Iris pigment epithelial cell (primary cell): ENCODE data around the gene ZNF521.

Source experiments
- DNase-seq: peaks from one replicate; pipeline ENCODE4 v3.0.0-alpha.2; 2011; ENCODE audit warnings: low read depth

ZNF521 gene

DNA sequence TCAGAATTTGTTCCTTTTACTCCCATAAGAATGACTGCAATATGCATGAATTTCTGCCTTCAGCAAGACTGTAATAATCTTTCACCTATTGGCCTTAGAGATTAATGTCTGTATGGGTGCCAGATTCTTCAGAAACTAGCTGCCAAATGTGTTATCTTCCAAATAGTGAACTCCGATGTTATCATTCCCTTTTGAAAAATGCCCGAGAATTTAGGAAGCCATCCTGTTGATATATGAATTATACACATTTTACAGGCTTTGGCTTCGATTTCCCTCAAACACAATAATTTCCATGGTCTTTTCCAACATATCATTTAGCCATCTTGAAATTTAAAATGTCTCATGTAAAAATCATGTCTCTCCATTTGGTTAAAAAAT, 101.5 kb downstream of the ZNF521 start:
- DNase-seq, result no peak

DNA sequence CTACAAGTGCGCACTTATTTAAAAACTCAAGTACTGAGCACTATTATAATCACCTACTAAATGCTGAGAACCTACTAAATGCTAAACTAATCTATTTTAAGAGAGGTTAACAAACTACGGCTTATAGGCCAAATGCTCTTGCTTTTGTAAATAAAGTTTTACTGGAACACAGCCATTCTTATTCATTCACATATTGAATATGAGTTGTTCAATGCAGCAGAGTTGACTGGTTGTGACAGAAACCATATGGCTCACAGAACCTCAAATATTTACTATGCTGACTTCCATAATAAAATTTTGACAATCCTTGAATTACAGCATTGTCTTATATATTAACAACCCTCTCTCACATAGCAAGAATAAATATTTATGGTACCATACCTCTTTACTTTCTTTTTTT, 103.2 kb downstream of the ZNF521 start:
- DNase-seq, result no peak

DNA sequence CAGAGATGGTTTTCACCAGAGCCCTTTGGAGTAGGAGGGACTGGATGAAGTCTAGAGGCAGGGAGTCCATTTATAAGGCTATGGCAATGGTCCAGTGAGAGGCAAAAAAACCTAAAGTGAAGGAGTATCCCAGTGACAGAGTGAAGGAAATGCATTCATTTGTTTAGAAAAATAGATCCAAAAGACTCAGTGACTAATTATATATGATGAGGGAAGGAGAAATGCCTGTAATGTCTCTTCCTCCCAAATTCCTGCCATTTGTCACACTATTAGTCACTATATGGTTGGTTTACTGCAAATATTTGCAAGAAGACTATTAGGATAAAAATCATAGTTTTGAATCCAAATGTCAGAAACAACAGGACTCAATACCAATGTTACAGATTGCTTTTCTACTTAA, 104.2 kb downstream of the ZNF521 start:
- DNase-seq, result peak; percentile 36

DNA sequence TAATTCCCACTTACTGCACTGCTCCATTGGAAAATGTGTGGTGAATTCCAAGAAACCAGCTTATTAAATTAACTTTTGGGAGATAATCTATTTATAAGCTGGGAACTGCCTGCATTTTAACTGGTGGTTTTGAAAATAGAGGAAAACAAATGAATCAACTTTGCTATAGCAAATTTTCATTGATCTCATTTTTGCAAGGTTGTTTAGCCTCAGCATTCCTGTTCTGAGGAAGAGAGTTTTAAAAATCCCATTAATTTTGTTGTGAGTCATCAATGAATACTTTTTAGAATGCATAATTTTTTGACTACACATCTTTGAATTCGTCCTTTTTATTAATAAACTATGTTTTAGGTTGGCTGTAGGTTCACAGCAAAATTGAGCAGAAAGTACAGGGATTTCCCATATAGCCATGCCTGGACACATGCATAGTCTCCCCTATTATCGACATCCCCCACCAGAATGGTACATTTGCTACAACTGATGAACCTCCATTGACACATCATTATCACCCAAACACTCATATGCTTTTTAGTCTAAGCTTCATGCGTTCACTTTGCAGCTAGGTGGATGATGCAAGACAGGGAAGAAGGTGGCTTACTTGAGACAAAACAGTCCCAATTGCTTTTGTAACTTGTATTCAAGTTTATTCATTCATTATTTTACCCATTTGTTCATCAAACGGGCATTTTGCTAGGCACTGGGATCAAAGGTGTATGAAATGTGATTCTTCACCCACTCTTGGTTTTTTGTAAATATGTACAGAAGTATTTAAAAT, 106.9 kb downstream of the ZNF521 start:
- no peak for DNase-seq

DNA sequence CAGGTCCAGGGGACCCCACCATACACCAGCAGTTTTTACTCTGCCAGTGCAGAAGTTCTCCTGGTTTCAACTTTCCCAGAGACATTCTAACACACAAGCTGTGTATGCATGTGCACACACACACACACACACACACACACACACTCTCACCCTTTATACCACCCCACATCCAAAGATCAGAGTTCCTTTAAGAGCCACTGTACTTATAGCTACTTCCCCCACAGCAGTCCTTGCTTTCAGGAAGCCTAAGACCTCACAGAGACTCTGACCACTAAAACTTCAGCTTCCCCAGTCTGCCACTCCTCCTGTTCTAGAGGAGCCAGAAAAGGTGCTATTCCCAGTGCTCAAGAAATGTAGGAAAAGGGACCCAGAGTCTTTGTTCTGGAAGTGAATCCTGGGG, 107.8 kb downstream of the ZNF521 start:
- no peak for DNase-seq

DNA sequence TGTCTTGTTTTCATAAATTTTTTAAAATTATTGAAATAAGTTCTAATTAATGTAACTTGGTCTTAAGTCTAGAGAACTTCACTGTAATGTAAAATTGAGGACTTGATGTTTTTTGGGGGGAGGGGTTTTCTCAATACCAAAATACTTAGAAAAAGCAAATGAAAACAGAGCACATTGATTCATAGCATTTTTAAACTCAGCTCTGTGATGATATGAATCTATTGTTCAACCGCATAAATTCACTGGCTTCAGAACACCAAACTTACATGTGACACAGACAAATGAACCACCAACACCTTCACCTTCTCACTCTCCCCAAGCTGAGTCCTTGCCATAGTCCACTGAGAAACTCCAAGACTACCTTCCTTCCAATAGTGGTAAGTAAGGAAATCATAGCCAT, 108.2 kb downstream of the ZNF521 start:
- no peak for DNase-seq

DNA sequence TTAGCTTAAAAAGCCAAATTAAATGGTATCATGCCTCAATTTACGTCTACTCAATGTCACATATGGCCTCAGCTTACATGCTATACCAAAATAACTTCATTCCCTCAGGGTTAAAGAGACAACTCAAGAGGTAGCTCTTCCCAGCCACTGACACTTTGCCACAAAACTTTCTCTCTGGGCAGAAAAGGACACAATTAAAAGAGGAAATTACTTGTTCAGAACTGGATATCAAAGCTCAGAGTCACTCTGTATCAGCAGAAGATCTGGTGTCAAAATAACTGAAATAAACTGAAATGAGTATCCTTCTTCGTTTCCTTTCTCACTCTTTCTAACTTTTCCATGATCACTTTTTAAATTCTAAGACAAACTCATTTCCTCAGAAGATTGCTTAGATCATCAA, 108.7 kb downstream of the ZNF521 start:
- no peak for DNase-seq

DNA sequence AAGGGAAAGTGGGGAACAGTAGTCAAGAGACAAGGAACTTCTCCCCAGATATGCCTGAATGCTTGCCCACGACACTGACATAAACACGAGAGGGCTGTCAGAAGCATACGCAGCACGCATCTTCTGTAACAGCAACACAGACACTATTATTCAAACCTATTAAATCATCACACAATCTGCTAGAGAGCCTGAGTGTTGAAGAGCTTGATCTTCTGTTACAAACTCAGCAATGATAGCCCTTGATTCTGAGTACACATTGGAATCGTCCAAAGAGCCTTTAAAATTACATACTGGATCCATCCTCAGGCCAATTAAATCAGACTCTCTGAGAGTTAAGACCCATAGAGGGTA, 111.6 kb downstream of the ZNF521 start:
- DNase-seq, result no peak

DNA sequence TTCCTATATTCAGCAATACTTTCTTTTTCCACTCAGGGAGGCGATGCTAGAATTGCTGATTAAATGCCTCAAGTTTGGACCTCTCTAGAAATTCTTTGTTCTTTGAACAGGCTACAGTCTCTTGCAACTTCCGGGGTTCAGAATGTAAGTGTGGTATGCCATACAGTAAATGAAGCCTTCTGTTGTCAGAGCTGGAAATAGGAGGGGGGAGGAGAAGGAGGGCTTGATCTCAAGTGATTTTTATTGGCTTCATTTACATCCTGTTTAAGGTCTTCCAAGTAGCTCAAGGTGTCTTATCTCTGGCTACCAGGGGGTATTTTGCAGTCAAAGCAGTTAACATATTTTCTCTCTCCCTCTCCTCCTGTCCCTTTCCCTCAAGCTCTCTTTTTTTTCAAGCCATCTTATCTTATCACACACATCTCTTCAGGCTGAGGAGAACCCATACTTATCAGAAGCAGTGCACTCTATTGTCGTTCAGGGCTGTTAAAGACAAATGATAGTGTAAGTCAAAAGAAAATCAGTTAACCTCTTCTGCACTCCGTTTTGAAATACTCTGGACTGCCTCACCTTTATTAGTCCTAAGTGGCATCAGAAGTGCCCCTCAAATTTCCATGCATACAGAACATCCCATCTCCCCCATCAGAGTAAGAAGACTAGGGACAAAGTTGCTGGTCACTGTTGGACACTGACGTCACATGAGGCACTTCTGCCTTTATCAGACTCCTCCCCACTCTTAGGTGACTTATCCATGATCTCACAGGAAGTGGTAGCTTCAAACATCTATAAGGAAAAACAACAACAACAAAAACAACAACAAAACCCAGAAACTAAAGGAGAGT, 112.2 kb downstream of the ZNF521 start:
- DNase-seq, result peak; percentile 7

DNA sequence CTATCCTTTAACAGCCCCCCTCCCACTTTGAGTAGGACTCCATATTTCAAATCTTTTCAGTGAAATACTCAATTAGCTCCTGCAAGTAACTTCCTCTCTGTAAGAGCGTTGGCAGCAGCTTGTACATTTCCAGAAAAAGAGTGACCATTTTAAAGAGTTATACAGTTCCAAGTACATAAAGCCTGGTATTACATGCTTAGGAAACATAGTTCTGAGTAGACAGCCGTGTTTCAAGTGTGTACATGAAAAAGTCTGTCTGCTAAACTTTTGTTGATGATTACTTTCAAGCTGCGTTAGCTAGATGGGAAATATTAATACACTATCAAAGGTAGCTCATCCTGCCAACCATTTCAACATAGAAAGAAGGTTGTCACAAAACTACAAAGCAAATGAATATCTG, 112.8 kb downstream of the ZNF521 start:
- no peak for DNase-seq

DNA sequence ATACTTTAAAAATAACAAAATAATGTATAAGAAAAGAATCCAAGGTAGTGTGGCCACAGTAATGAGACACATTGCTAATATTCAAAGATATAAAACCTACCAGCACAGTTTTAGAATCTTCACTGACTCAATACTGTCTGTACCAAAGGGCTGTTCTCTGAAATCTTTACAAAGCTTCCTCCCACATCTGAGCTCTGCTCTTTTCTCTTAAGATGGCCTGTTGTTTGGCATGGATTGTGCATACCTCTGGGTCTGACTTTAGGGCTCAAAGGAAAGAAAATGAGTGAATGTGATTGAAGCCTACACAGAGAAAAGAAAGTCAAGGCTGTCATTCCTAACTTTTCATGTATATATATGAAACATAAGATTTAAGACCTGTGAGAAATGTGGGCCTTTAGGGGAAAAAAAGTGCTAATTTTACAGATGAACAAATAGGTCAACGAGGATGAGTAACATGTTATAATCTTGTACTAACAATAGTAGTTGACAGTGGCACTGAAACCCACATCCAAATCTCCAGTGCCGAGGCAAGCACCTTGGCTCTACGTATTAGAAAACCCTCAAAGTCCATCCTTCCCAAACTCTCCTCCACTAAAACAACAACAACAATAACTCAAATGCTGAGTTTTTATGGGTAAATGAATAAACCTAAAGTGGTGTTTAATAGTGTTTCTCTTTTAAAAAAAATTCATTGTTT, 114.2 kb downstream of the ZNF521 start:
- DNase-seq, result no peak

DNA sequence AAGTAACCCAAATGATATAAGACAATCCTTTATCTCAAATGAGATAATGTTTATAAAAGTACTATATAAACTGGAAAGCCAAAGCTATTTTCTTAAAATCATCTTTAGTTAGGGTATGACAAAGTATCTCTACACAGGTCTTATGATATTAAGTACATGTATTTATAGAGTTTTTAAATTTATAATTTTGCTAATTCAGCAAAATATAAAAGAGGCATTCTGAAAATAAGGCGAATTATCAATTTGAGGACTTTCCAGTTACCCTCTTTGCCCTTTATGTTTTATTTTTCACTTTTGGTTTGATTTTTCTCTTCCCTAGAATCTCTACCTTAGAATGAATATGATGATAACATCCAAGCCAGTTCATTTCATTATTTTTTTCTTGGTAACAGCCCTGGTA, 115.2 kb downstream of the ZNF521 start:
- DNase-seq, result no peak

DNA sequence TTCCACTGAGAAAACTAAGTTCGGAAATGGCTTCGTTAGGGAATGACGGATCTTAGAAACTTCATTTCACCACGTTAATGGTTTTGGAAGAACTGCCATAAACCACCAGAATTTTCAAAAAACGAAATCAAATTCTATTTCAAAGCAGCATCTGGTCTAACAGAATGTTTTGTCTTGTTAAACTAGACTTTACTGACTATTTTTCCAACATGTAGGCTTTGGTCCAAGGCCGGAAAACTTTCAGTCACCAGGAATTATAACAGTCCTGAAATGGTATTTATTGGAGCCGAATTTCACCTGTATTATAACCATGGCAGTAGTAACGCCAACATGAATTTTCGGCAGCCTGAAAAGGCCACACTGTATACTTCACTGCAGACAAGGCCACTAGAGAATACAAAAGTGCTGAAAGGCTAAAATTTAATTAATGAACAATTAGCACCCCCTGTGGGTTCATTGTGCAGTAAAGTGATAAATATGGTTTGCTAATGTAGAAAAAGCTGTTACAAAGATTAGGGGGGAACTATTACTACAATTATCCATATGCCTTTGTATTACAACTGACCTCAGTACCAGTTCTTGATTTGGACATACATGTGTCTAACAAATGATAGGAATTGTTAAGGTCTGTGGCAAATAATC, 116.4 kb downstream of the ZNF521 start:
- DNase-seq, result no peak

DNA sequence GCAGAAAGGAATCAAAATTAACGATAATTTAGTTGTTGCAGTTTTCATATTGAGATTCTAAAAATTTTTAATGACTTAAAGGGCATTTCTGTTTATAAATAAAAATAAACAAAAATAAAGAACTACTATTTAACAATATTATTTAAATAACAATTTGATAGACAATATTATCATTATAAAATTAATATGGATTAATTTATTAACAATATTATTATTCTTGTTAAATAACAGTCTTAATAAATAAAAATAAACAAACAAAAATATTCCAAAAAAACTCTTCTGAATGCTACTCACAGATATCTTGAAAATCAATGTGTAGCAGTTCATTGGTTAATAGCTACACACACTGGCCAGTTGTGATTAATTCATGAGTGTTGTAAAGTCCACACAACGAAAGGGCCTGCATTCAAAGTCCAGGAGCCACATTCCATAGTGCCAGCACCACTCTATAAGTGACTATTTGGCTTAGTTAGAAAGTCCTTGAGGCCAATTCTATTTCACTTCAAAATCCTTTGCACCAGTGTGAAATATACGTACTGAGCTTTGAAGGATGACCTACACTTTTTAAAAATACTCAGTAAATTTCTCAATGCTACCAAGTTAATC, 117.1 kb downstream of the ZNF521 start:
- no peak for DNase-seq

DNA sequence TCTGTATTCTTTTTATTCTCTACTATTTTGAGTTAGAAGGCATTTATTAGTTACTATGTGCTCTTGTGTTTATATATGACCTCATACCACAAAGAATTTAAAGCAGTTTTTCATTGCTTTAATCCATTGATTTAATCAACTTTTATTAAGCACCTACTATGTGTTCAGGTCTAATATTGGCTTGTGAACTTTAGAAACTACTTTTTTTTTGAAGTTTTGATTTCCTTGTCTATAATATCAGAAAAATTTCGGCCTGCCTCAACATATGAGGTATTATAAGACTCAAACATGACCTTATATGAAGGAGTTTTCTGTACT, 117.7 kb downstream of the ZNF521 start:
- DNase-seq, result no peak

DNA sequence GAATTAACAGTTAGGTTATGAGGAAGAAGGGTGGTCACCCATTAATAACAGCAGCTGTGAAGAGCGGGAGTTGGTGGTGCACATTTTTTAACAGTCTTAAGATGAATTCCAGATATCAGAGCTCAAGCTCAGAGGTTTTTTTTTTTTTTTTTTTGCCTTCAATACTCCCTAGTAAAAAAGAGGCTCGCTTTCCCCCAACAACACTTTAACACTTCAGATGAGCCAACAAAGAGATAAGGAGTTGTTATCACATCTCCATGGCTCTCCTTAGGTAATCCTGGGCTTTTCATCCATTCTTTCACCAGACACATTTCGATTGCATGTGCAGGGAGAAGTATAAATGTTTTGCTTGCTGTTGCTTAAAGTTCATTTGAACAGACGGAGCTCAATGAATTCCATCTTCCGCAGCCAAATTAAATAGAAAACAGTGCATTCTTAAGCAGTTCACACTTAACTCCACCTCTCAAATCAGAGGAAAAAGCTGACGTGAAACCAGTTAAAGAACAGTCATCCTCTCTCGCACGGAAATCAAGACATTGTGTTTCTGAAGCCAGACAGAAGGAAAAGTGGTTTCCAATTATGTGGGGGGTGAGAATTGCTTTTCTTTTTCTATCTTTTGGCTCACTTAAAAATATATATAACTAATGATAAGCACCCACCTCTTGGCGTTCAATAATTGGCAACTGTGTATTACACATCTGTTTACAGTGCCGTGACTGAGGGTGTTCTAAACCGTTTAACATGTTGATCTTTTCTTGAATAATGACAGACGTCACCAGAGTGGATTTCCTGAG, 118.2 kb downstream of the ZNF521 start:
- peak; percentile 35 for DNase-seq

DNA sequence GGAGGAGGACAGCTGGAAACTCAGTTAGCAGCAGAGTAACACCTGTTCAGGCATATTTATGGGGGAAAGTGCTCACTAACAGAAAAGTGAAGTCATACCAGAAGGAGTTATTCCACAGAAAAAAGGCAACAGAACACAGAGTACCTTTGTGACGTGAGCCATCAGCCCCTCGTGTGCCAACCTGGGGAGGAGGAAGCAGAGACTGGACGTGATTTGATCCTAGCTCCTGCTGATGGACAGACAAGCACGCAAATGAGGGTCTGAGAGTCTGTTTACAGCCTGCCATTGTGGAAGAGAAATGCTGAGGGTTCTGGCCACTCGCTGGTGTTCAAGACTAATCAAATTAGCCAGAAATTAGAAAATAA, 120.7 kb downstream of the ZNF521 start:
- no peak for DNase-seq

DNA sequence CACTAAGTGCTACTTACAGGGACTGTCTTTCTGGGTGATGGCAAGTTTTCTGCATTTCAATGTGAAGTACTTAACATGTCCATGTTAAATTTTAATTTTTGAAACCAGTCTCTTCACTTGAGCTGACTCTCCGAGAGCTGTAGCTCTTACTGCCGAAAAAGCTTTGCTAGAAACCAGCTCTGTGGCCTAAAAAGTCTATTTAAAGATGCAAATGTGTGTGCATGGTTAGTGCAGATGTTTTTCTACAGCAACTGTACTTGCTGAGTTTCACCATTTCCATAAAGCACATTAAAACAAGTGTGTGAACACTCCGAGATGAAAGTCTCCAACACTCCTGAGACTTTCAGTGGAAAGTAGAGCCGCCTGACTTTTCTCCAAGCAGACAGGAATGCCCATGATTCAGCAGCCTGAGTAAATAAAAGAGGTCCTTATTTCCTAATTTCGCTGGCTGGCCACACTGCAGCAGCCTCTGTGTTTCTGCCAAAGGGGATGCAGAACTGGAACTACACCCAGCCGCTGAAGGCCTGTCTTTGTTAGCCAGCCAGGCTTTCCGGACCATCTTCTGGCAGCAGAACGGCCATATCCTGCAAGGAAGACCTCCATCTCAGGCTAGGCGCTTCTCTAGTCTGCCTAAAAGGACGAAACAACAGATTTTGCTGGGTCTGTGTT, 121.2 kb downstream of the ZNF521 start:
- DNase-seq, result peak; percentile 76

DNA sequence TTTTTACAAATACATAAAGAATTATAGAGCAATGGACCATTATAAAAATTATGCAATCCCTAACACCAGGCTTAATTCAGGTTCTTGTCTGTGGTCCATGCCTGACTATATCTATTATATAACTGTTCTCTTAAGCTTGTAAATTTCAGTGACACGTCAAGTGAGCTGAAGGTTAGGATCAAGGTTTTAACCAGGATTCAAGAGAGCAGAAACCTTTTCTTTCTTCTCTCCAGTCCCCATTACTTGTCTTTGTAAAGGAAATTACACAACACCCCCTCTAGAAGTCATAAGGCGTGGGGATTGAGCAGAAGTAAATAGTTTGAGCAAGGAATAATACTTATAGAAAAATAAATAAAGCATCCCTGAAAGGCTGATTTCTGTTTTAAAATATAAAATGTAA, 122.0 kb downstream of the ZNF521 start:
- DNase-seq, result peak; percentile 10

DNA sequence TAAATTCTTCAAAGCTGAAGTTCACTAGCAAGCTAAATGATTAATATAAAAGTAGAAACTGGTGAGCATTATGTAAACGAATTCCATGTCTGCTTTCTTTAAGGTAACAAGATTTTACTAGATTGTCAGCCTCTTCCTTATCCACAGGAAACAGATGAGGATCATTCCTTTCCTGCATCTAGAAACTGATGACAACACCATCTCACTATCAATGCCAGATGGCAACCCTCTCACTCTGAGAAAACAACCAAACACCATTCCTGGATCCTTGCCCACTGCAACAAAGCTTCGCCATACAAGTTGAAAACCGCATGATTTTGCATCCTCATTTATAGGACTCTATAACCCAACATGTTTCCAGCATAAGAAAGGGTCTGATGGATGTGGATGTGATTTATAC, 122.9 kb downstream of the ZNF521 start:
- peak; percentile 21 for DNase-seq

DNA sequence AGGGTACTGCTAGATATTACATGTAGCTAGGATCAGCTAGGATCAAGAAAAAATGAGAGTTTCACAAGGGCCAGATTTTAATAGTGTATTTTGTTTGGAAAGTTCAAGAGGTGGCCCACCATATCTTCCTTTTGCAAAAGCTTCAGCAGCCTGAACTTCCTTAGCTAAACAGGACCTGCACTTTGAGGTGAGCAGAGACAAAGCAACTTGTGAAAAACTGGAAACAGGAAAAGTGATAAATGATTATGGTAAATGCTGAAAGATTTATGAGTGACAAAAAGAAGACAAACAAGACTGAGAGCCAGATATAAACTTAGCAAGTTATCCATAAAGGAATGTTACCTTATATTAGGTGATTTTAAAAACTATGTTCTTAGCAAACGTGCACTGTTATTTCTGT, 123.6 kb downstream of the ZNF521 start:
- DNase-seq, result no peak
